K562 (cell line): ENCODE results near the gene KIAA0513. TPM values are rescaled to one million over a fixed set of nuclear protein-coding genes. Genes with fewer than 3 reads are reported as not detected.

Experiments used
- ADNP ChIP-seq: fragments of 200-800 bp; sonication (Bioruptor generic); IDR thresholded peaks from 2 replicates; pipeline ENCODE4 v1.6.1; 2016; ENCODE audit warnings: missing genetic modification characterization, missing compliant biosample characterization
- BACH1 ChIP-seq: fragments of 200-800 bp; sonication (Bioruptor generic); IDR thresholded peaks from 2 replicates; pipeline ENCODE4 v1.6.1; 2016; ENCODE audit warnings: missing genetic modification characterization, missing compliant biosample characterization
- BCOR ChIP-seq: fragments of 450-650 bp; IDR thresholded peaks from 2 replicates; pipeline ENCODE4 v1.6.1; 2016
- CBFA2T3 ChIP-seq: fragments of 450-650 bp; IDR thresholded peaks from 2 replicates; pipeline ENCODE4 v1.6.1; 2017
- CBX1 ChIP-seq: sonication (generic); IDR thresholded peaks from 2 replicates; pipeline ENCODE4 v1.6.1; 2016; ENCODE audit warnings: antibody characterized with exemption, low read depth, mild to moderate bottlenecking
- CBX3 ChIP-seq, 2 experiments: IDR thresholded peaks; 1 replicate in 1 of 2; 2 replicates in 1 of 2; pipeline ENCODE4 v1.6.1; 2012; ENCODE audit warnings: inconsistent platforms in 2 of 2, low read length in 2 of 2, borderline replicate concordance in 1 of 2, control low read depth in 1 of 2
- CBX5 ChIP-seq: IDR thresholded peaks from 2 replicates; pipeline ENCODE4 v1.6.1; 2014; ENCODE audit warnings: low read depth, borderline replicate concordance
- CHAMP1 ChIP-seq: fragments of 450-650 bp; IDR thresholded peaks from 2 replicates; pipeline ENCODE4 v1.6.1; 2016; ENCODE audit warnings: mild to moderate bottlenecking
- E4F1 ChIP-seq: fragments of 250-450 bp; sonication (Bioruptor Pico); IDR thresholded peaks from 2 replicates; pipeline ENCODE4 v1.5.0; 2021; ENCODE audit warnings: mild to moderate bottlenecking, borderline replicate concordance
- GATA2 ChIP-seq: sonication (generic); formaldehyde crosslinking; IDR thresholded peaks from 2 replicates; pipeline ENCODE4 v1.4.0; 2020; ENCODE audit warnings: mild to moderate bottlenecking, missing genetic modification reagents
- HDAC1 ChIP-seq, 2 experiments: fragments of 450-650 bp; IDR thresholded peaks; 2 replicates each; pipeline ENCODE4 v1.6.1; 2016 to 2017; ENCODE audit warnings: inconsistent platforms in 1 of 2, mild to moderate bottlenecking in 1 of 2, moderate library complexity in 1 of 2
- HDAC2 ChIP-seq: fragments of 450-650 bp; IDR thresholded peaks from 2 replicates; pipeline ENCODE4 v1.6.1; 2016; ENCODE audit warnings: mild to moderate bottlenecking
- HMG20A ChIP-seq: fragments of 450-650 bp; formaldehyde crosslinking; conservative IDR thresholded peaks from 2 replicates; pipeline ENCODE4 v1.4.0; 2020; ENCODE audit warnings: mild to moderate bottlenecking, mixed read lengths
- KLF10 ChIP-seq: fragments of 250-450 bp; sonication (Bioruptor Pico); IDR thresholded peaks from 2 replicates; pipeline ENCODE4 v1.6.1; 2021; ENCODE audit warnings: matching md5 sums
- MAFF ChIP-seq: IDR thresholded peaks from 2 replicates; pipeline ENCODE4 v1.6.1; 2012; ENCODE audit warnings: low read length, improper control_type of control experiment
- MAFK ChIP-seq: IDR thresholded peaks from 2 replicates; pipeline ENCODE4 v1.6.1; 2011; ENCODE audit warnings: low read length, improper control_type of control experiment
- NFE2 ChIP-seq: IDR thresholded peaks from 2 replicates; pipeline ENCODE4 v1.6.1; 2014; ENCODE audit warnings: antibody characterized with exemption, low read depth
- NFE2L1 ChIP-seq: fragments of 450-650 bp; IDR thresholded peaks from 2 replicates; pipeline ENCODE4 v1.6.1; 2016; ENCODE audit warnings: missing genetic modification characterization, low read depth, mild to moderate bottlenecking, missing compliant biosample characterization, moderate library complexity, borderline replicate concordance
- NFIC ChIP-seq: fragments of 450-650 bp; IDR thresholded peaks from 2 replicates; pipeline ENCODE4 v1.6.1; 2017; ENCODE audit warnings: mild to moderate bottlenecking, inconsistent platforms
- PHF8 ChIP-seq: fragments of 200-600 bp; sonication (generic); IDR thresholded peaks from 2 replicates; pipeline ENCODE4 v1.6.1; 2012; ENCODE audit warnings: mixed run types, mild to moderate bottlenecking, inconsistent platforms, low read length, moderate library complexity, borderline replicate concordance
- RBM25 ChIP-seq: fragments of 200-400 bp; formaldehyde crosslinking; IDR thresholded peaks from 2 replicates; pipeline ENCODE4 v1.6.1; 2018; ENCODE audit warnings: low read length, low read depth, moderate library complexity; ENCODE audit not compliant: severe bottlenecking
- RCOR1 ChIP-seq, 2 experiments: IDR thresholded peaks; 2 replicates each; pipeline ENCODE4 v1.6.1; 2012; ENCODE audit warnings: low read depth in 2 of 2, low read length in 2 of 2, borderline replicate concordance in 1 of 2, improper control_type of control experiment in 1 of 2
- RHOXF2B ChIP-seq: fragments of 250-450 bp; sonication (Bioruptor Pico); conservative IDR thresholded peaks from 2 replicates; pipeline ENCODE4 v1.5.1; 2021
- SAFB2 ChIP-seq: fragments of 200-400 bp; formaldehyde crosslinking; IDR thresholded peaks from 2 replicates; pipeline ENCODE4 v1.6.1; 2018; ENCODE audit warnings: borderline replicate concordance, low read length, low read depth, moderate library complexity; ENCODE audit not compliant: severe bottlenecking
- ZNF146 ChIP-seq: IDR thresholded peaks from one replicate; pipeline ENCODE4 v1.6.1; 2018; ENCODE audit warnings: missing compliant biosample characterization; ENCODE audit not compliant: unreplicated experiment
- ZNF3 ChIP-seq: fragments of 250-450 bp; sonication (Bioruptor Pico); IDR thresholded peaks from 2 replicates; pipeline ENCODE4 v1.5.0; 2021; ENCODE audit warnings: mild to moderate bottlenecking, moderate library complexity
- ZNF316 ChIP-seq: fragments of 450-650 bp; IDR thresholded peaks from 2 replicates; pipeline ENCODE4 v1.6.1; 2016
- polyA plus RNA-seq, 8 experiments: library from polyadenylated mRNA; depleted of rRNA in 4 of 8; stranded (reverse) in 5 of 8; unstranded in 3 of 8; fragments of >200 nt; fragmentation: Nextera tagmentation in 2 of 8; fragmentation: Illumina TruSeq in 1 of 8; extraction: Ambion mirVana in 2 of 8; extraction: Trizol in 1 of 8; gene quantifications; 2 replicates each; pipeline versions ENCODE4 v1.2.1 to v1.2.3, GENCODE V29; 2011 to 2014; ENCODE audit warnings: inconsistent platforms in 1 of 8, missing spikeins in 1 of 8
- total RNA-seq, 7 experiments: library from RNA; depleted of rRNA in 6 of 7; stranded (reverse); fragments of >200 nt in 6 of 7; fragmentation: Illumina TruSeq in 2 of 7; extraction: Trizol in 2 of 7; gene quantifications; 2 replicates each; pipeline versions ENCODE4 v1.2.1 to v1.2.3, GENCODE V29; 2011 to 2021; ENCODE audit warnings: low replicate concordance in 1 of 7

KIAA0513 gene
- total and polyA plus RNA-seq, 9 of the 15 experiments (the other 6 are each of a cell fraction or from before 2014, with no cell fraction given), result 0.18 to 13.7 (median 10.2) TPM

GRCh38 chr16:85124636-85125346, 97.2 kb downstream of the KIAA0513 start (continued):
- TF ChIP-seq CHAMP1 (no peak), HMG20A (no peak), NFE2L1 (peak; percentile 73; the same call in 1 of the 2 replicates), NFE2 (peak; percentile 97), CBFA2T3 (0 out of 2 replicates have a peak, but pooled peaks have one; percentile 9), NFIC (peak; percentile 11; the same call in 1 of the 2 replicates), PHF8 (no peak), MAFK (peak; percentile 88), BACH1 (peak; percentile 95), HDAC1 (IDR thresholded peaks at IDR 0.05) (peak in 1 of 2 experiments; percentile 19; a peak in 1 of 4 replicates), RCOR1 (IDR thresholded peaks at IDR 0.05; ENCODE audit: borderline replicate concordance in 1 of 2, low read depth in 2 of 2, low read length in 2 of 2) (peak in 1 of 2 experiments; percentile 58; a peak in 1 of 4 replicates), MAFF (peak; percentile 93), SAFB2 (no peak), KLF10 (no peak), CBX1 (peak; percentile 61; the same call in 1 of the 2 replicates), RHOXF2B (CRISPR knock-in tag) (no peak), HDAC2 (peak; percentile 58; the same call in 1 of the 2 replicates), RBM25 (peak; percentile 87), ADNP (tag) (peak; percentile 87), BCOR (peak; percentile 95), CBX5 (peak; percentile 31; the same call in 1 of the 2 replicates), ZNF3 (CRISPR knock-in tag) (no peak), ZNF146 (CRISPR knock-in tag) (peak; percentile 100), CBX3 (IDR thresholded peaks at IDR 0.05; ENCODE audit: borderline replicate concordance in 1 of 2, low read length in 2 of 2) (peak in 1 of 2 experiments; percentile 92; a peak in 2 of 3 replicates), GATA2 (CRISPR knock-in tag) (peak; percentile 64), E4F1 (CRISPR knock-in tag) (no peak), ZNF316 (peak; percentile 96)
